ENCODE data around the gene TAF4B.
A peak's percentile ranks its signal among the peaks of the same experiment; 100 is the strongest.
"Not testable (repeated sequence)": the region's sequence is repeated elsewhere in the genome, so short reads cannot be mapped to it uniquely, and the experiment has no call there.

Gene TAF4B

GRCh38 chr18:26226229-26227050, at the start of gene TAF4B:
TAF4B (plus strand) TSS chr18:26226445; CDS start chr18:26226934, 489 bp downstream.
- peak; percentile 85 for DNase-seq

GRCh38 chr18:26181343-26181826, 44.9 kb upstream of the TAF4B start:
- DNase-seq: no peak

GRCh38 chr18:26183395-26184112, 42.7 kb upstream of the TAF4B start:
- DNase-seq: no peak

- no peak for DNase-seq
These were observed 41.0 kb upstream of the TAF4B start for GRCh38 chr18:26185267-26185666.

- DNase-seq: peak; percentile 5
These were observed 35.7 kb upstream of the TAF4B start for GRCh38 chr18:26190506-26190905.

- no peak for DNase-seq
These were observed 34.0 kb upstream of the TAF4B start for GRCh38 chr18:26192233-26192632.

GRCh38 chr18:26196605-26197004, 29.6 kb upstream of the TAF4B start:
- DNase-seq: no peak

GRCh38 chr18:26202001-26202400, 24.2 kb upstream of the TAF4B start:
- not testable (repeated sequence) for DNase-seq

GRCh38 chr18:26205318-26205717, 20.9 kb upstream of the TAF4B start:
- peak; percentile 24 for DNase-seq

- DNase-seq: no peak
These were observed 19.8 kb upstream of the TAF4B start for GRCh38 chr18:26206488-26206887.

- no peak for DNase-seq
These were observed 18.3 kb upstream of the TAF4B start for GRCh38 chr18:26207937-26208336.

GRCh38 chr18:26208977-26209376, 17.3 kb upstream of the TAF4B start:
- DNase-seq: no peak

GRCh38 chr18:26210147-26210546, 16.1 kb upstream of the TAF4B start:
- no peak for DNase-seq

GRCh38 chr18:26215247-26215970, 10.8 kb upstream of the TAF4B start:
- DNase-seq: peak; percentile 39

- DNase-seq: no peak
These were observed 1.1 kb upstream of the TAF4B start for GRCh38 chr18:26225022-26225693.

GRCh38 chr18:26225915-26226228, 373 bp upstream of the TAF4B start:
- DNase-seq: no peak

- no peak for DNase-seq
These were observed 916 bp downstream of the TAF4B start for GRCh38 chr18:26227051-26227670.

GRCh38 chr18:26228562-26229260, 2.5 kb downstream of the TAF4B start:
- no peak for DNase-seq

- DNase-seq: no peak
These were observed 4.3 kb downstream of the TAF4B start for GRCh38 chr18:26230497-26230896.

GRCh38 chr18:26233208-26233607, 7.0 kb downstream of the TAF4B start:
- DNase-seq: peak; percentile 40

GRCh38 chr18:26237363-26237762, 11.1 kb downstream of the TAF4B start:
- not testable (repeated sequence) for DNase-seq

- not testable (repeated sequence) for DNase-seq
These were observed 12.5 kb downstream of the TAF4B start for GRCh38 chr18:26238718-26239117.
